ENCODE data around the gene FAM163B.

Gene FAM163B

DNA sequence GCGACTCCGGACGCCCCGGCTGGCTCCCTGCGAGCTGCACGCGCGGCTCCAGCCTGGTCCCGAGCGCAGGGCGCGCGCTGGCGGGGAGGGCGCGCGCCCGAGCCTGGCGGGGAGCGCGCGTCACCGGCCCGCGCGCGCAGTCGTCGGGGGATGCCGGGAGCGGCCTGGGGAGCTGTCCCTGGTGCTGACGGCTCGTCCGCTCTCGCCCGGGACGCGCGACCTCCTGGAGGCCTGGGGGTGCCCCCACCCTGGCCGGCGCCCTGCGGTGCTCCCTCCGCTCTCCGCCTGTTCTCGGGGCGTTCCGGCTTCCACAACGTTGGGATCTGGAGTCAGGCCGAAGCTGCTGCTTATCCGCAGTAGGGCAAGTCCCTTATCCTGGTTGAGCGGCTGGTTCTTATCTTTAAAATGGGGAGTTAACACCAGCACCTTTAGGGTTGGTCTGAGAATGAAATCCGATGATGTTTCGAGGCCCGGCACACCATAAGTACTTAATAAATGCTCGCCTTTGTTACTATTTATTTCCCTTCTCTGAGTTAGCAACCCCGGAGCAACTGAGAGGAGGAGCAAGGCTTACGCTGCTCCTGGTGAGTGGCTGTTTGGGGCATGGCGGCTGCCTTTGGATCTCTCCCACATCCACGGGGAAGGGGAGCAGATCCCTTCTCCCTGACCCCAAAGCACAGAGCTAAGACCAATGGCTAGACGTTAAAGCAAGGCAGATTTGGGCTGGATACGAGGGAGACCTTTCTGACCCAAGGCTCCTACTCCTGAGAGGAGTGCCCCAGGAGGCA lies at the start of gene FAM163B:
Gene FAM163B, minus strand, starts transcription at position 79 of the 788 bp plus-strand sequence. CDS start 29,166 bp downstream, outside the sequence.
- peak; percentile 3 for DNase-seq

DNA sequence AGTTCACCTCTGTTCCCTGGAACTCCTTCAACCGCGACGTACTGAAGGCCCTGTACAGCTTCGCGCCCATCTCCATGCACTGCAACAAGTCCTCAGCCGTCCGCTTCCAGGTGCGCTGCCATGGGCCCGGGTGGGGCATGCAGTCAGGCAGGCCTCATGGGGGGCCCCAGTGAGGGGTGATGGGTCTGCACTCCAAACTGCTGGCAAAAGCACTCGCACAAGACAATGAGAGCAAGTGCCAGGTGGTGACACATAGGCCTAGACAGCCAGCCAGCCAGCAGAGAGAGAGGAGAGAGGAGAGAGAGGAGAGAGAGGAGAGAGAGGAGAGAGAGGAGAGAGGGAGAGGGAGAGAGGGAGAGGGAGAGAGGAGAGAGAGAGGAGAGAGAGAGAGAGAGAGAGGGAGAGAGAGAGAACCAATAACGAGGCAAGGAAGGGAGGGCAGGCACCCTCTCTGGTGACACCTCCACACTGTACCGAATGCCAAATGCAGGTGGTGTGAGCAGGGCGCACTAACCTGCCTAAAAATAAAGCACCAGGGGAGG lies 48.0 kb upstream of the FAM163B start:
- no peak for DNase-seq

DNA sequence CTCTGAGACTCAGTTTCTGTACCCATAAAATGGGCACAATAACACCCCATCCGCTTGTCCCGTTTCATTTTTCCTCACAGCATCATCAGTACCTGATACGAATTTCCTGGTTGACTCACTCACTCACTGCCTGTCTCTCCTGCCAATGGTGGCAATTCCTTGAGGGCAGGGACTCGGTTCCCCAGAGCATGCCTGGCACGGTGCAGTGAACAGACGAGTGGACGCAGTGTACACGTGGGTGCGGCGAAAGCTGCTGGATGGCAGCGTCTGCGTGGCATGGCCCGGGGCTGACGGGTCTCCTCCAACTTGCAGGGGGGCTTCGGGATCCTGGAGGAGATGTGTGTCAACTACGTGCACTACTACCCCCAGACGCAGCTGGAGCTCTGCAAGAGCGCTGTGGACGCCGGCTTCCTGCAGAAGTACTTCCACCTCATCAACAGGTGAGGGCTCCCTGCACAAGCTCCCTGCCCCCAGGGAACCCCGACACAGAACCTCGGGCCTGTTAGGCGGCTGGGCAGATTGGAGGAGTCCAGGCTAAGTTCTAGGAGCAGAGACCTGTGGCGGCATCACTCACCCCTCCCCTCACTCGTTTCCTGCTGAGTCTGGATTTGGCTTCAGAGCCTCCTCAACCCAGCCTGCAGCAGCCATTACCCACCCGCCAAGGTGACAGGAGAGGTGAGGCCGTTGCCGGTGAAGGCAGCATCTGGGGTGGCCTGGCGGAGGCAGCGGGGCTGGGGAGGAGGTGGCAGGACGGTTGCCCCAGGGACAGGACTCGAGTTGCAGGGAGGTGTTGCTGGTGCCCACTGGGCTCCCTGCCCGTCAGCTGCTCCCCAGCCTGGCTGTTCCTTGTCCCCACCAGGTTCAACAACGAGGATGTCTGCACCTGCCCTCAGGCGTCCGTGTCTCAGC lies 47.3 kb upstream of the FAM163B start:
- peak; percentile 47 for DNase-seq

DNA sequence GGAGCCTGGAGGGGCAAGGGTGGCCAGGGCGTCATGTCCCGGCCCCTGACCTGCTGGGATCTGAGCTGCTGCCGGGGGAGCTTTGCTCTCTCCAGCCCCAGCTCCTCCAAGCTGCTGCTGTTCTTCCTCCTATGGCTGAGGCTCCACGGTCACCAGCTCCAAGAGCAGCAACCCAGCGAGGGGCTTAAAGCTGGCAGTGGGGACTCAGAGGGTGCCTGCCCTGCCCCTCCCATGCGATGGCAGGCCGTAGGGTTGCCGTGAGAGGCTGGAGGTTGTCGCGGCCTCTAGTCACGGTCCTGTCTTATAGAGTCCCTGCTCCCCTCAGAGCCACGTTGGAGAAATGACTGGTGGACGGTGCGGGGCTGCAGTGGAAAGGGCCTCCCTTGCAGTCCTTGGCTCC lies 46.5 kb upstream of the FAM163B start:
- DNase-seq = no peak

DNA sequence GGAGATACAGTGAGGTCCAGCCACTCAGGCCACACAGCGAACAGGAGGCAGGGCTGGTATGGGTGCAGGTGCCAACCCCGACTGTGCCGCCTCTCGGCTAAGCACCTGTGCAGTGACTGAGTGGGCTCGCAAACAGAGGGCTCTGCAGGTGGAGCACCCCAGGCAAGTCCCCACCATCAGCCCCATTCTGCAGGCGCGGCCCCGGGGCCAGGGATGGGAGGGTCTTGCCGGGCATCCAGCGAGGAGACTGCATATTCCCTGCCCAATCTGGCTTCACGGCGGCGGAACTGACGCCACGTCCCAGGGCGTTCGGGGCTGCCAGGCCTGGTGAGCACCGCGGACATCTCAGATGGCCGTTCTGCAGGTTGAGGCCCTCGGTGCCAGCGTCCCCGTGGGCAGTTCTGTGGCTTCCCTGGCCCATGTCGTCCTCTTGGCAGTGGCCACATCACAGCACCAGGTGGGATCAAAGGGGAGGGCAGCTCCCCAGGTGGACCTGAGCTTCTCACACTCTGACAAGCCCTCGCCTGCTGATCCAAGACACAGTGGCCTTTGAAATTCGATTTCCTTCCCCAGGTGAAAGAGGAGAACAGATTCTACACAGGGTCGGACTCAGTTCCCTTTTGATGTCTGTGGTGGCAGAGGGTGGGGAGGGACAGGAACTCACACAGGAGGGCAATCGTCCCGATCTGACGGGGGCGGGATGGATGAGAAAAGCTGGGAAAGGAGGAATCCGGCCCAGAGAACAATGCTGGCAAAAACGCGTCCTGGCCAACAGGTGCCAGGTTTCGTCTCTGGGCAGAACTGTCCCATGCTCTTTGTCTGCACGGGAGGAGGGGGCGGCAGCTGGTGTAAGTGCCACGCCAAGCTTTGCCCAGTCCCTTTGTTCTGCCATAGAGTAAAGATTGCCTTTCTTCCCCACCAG lies 45.8 kb upstream of the FAM163B start:
- DNase-seq = no peak

DNA sequence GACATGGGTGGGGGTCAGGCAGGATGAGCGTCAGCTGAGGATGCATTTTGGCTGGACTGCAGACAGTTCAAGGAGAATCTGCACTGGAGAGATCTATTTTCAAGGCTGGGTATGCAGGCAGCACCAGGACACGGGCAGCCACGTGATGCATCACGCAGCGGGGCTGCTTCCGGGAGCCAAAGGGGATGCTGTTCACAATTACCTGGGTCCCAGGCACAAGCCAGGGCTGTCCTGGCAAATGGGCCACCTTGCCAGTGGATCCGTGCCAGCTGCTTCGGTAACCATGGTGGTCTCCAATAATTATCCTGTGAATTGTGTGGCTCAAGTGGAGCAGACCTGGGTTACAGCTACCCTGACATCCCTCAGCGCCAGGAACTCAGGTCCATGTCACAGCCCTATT lies 44.4 kb upstream of the FAM163B start:
- no peak for DNase-seq

DNA sequence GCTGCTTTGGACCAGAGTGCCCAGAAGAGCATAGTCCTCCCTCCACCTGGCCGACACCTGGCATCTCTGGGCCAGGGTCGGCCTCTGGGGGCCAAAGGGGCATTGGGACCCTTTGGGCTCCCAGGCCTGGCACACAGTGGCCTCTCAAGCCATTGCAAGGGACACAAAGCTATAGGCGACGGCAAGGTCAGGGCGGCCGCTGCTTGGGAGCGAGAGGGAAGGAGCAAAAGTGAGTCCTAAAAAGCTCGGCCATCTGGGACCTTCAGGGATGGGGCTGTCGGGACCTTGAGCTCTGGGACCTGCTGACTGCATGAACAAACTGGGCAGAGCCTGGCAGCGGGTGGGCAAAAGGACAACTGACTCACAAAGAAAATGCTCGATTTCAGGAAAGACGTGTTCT lies 40.8 kb upstream of the FAM163B start:
- no peak for DNase-seq

DNA sequence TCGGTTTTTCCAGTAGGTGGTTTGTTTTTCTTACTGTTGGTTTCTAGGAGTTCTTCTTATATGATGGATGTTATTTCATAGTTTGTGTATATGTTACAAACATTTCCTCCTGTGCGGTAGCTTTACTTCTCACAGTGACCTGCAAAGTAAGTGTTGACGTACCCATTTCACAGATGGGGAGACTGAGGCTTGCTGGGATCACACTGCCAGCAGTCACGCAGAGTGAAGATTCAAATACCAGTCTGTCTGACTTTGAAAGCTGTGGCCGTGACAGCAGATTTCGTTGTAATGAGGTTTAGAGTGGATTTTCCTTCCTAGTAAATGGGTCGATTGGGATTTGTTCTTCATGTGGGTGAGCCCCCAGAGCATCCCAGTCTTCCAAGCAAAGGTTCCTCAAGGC lies 40.0 kb upstream of the FAM163B start:
- DNase-seq = no peak

DNA sequence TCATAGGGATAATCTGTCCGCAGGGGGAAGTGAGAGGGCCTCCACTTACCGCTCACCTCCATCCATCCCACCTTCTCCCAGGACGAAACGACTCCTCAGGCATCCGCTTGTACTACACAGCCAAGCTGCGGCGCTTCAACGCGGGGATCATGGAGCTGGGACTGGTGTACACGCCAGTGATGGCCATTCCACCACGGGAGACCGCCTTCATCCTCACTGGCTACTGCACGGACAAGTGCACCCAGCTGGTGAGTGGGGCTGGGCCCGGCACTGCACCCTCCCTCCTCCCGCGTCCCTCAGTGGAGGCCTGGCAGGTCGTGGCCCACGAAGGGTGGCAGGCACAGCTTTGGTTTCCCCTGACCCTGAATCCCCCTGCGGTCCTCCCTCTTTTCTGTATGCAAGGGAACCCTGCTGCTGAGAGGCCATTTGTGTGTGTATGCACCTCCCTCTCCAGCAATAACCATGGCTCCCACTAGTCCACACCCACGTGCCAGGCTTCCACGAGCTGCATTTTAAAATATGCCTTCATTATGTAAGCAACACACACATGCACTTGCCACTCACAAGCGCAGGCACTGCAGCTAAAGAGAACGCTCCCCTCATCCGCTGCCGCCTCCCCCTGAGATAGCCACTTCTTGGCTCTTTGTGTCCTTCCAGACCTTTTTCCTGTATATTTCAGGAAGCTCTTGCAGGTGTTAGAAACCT lies 38.7 kb upstream of the FAM163B start:
- DNase-seq = no peak

DNA sequence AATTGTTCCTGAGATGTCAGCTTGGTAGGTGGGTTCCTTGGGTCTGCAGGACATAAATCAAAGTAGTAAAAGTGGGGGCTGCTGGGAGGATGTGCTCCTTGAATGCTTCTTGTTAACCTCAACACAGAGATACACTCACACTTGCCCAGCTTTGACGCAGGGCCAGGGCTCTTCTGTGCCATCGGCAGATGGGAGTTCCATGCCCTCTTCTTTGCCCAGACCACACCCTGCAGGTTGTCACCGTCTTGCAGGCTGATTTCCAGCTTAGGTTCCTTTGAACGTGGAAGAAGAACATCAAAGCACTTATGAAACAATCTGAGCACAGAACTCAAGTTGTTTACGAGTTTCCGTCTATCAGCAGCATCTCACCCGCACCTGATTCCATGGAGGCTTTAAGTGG lies 38.0 kb upstream of the FAM163B start:
- DNase-seq = no peak

DNA sequence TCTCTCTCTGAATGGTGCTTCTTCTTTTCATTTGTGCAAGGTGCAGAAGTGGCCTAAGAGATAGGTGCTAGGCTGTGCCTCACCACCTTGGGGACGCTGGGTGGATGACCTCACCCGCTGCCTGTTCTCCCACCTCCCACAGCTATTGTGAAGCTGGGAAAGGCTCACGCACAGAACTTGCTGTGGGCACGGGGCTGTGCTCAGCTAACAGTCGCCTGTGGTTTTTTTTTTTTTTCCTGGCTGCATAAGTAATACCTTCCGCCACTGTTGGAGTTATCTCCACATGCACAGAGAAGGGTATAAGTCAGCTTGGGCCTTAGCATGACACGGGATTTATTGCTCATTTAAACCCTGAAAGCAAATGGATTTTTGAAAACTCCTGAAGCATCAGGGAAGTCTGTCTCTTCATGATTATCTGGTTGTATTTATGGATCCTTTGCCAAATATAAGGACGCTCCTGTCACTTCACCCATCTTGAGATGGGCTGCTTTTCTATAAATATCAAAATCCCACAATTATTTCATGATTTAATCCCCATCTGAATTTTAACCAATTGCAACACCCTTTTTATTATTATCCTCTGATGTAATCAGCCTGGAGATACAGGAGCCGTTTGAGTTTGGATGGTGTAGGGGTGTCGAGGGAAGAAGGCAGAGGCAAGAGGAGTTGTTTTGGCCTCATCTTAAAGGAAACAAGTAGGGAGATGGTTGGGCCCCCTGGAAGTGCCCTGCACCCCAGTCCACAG lies 36.0 kb upstream of the FAM163B start:
- no peak for DNase-seq

DNA sequence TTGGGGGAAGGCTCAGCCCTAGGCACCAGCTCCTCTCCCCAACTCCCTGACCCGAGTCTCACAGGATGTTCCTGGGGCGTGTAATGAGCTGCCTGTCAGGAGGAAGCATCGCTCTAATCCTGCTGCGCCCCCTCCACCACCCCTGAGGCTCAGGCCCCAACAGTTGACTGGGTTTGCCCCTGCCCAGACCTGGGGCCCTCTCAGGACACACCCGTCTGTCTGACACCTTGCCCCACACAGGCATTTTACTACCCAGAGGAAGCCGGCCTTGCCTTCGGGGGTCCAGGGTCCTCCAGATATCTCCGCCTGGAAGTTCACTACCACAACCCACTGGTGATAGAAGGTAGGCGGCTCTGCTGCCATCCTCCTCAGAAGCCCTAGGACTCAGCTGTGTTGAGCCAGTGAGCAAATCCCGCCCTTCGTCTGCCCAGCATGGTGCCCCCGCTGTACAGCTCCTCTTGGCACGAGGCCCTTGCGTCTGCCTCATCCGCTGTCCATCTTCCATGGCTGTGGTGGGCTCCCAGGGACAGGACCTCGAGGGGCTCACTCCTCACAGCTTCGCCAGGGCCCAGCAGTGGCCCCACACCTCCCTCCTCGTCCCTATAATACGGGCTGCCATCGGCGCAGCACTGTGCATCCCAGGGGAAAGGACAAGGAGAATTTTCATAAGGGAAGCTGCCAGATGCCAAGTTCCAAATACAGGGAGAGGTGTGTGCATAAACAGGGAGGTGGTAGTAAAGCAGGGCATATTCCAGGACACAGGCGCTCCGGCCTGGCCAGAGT lies 35.0 kb upstream of the FAM163B start:
- DNase-seq = no peak

DNA sequence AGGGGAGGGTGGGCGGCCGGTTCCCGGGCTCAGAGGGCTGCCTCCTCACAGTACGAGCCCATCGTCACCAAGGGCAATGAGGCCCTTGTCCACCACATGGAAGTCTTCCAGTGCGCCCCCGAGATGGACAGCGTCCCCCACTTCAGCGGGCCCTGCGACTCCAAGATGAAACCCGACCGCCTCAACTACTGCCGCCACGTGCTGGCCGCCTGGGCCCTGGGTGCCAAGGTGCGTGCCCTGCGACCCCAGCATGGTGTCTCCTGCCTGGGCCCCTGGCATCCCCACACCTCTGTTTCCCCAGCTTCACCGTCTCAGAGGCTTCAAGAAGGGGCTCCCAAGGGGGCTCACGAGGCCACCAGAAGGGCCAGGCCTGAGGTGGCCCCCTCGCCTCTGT lies 34.2 kb upstream of the FAM163B start:
- no peak for DNase-seq

DNA sequence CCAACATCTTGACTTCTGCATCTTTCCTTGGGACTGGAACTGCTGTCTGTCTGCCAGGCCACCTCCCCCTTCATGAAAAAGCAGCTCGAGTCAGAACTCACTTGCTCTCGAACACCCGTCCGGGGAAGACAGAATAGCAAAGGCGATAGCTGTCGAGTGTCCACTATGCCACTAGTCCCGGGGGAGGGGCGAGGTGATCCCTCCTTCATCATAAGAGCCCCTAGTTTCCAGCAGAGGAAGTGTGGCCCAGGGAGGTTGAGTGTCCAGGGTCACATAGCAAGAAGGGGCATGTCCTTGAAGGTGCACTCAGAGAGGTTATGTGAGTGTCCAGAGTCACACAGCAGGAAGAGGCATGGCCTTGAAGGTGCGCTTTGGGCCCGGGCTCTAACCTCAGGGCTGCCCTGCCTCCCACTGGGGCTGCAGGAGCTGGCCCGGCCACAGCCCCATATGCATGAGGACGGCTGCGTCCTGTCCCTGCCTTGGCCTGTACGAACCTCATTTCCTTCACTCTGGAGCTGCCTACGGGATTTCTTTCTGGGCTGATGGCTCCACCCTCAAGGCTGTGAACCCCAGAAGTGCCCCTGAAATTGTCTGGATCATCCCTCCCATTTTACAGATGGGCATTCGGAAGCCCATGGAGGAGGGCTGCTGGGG lies 33.6 kb upstream of the FAM163B start:
- no peak for DNase-seq

DNA sequence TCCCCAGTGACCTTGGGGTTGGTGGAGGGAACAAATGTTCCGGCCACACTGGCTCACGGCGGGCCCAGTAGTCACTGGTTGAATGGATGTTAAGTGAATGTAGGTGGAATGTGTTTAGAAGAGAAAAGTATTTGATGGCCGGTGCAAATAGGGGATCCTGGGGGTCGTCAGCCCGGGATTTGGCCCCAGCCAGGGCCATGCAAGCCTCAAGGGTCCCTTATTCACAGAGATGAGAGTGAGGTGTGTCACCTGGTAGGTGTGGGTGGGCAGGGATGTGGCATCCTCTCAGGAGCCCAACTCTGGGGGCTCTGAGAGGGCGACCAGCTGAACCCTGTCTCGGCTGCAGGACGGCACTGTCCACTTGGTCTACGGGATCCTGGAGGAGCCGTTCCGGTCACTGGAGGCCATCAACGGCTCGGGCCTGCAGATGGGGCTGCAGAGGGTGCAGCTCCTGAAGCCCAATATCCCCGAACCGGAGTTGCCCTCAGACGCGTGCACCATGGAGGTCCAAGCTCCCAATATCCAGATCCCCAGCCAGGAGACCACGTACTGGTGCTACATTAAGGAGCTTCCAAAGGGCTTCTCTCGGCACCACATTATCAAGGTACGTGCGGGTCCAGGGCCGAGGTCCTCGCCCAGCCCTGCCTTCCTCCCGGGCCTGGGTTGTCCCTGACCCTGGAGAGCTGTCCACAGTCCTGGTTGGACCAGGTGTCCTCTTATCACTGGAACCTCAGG lies 32.8 kb upstream of the FAM163B start:
- no peak for DNase-seq

DNA sequence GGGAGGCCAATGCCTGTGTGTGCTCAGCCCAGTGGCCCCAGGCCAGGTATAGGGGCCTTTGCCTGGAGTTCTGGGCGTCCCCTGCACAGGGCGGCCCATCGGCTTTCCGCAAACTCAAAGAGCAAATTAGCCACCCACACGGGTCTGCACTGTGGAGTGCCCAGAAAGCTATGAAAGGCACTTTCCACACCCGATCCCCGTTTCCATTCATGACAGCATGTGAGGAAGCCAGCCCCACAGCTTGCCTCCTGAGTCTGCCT lies 32.1 kb upstream of the FAM163B start:
- DNase-seq = no peak

DNA sequence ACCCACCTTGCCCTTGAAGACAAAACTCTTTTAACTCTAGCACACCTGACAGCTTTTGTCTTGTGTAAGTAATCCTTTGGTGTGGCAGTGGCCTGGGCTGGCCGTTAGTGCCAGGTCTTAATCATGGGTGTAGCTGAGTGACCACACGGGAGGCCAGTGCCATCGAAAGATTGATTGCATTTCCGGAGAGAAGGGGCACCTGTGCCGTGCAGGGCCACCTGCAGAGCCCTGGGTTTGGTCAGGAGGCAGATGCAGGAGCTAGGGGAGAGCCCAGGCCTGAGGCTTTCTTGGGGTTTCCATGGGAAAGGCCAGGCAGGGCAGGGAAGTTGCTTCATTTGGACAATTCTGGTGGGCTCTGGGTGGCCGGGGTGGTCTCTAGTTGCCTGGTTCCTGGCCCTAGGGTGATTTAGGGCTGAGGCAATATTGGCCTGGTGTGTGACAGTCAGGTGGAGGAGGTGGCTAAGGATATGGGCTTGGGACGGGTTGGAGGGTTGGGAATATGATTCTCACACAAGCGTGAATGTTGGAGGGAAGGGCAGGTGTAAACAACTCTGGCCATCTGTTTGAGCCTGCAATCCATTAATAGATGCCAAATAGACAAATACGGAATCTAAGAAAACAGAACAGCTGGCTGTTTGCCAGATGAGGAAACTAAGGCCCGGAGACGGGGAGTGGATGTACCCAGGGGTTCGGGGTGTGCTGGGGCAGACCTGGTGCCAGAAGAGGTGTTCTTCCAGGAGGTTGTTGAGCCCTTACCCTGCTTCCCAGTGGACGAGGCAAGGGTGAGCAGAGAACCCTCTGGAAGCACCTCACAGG lies 31.6 kb upstream of the FAM163B start:
- DNase-seq = no peak

DNA sequence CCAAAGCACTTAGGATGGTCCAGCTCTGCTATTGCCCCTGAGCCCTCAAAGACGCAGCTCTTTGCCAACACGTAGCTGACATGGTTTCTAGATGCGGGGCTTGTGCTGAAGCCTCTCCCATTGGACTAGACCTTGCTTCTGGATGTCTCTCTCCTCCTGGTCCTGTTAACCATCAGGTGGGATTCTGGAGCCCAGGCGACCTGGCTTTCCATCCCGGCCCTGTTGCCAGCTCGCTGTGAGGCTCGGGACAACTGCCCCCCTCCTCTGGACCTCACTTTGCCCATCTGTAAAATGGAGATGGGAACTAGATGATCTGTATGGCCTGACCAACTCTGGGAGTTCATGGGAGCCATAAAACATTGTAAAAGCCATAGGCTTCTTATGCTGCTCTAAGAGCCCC lies 31.0 kb upstream of the FAM163B start:
- DNase-seq = no peak

DNA sequence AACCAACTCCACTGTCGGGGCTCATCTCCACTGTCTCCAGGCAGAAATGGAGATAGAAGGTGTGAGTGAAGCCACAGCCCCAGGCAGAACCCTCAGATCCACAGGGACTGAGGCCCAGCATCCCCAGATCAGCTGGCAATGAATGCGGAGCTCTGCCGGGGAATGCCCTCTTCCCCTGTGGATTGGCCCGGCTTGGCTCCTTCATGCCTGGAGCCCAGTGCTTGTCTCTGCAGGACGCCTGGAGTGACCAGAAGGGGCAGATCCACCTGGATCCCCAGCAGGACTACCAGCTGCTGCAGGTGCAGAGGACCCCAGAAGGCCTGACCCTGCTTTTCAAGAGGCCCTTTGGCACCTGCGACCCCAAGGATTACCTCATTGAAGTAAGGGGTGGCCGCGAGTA lies 30.4 kb upstream of the FAM163B start:
- no peak for DNase-seq
